ENCODE results near the gene TIGD4.

DNA sequence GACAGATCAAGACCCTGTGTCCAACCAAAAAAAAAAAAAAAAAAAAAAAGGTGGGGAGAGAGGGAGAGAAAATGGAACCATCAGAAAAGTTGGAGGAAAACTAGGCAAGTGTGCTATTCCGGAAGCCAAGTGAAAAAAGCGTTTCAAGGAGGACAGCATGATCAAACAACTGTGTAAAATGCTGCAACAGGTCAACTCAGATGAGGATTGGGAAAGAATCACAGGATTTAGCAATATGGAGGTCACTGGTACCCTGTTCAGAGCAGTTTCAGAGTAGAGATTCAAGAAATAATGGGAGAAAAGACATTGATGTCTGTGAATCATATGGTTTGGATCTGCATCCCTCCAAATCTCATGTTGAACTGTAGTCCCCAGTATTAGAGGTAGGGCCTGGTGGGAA is 47.5 kb downstream of the TIGD4 start:
- TF ChIP-seq SUZ12 (IDR thresholded peaks at IDR 0.05; ENCODE audit: low read length) = no peak
- TF ChIP-seq RNF2 (IDR thresholded peaks at IDR 0.05; ENCODE audit: borderline replicate concordance, low read depth, low read length, missing control alignments, poor library complexity, severe bottlenecking) = no peak
- TF ChIP-seq, protein P1, sequence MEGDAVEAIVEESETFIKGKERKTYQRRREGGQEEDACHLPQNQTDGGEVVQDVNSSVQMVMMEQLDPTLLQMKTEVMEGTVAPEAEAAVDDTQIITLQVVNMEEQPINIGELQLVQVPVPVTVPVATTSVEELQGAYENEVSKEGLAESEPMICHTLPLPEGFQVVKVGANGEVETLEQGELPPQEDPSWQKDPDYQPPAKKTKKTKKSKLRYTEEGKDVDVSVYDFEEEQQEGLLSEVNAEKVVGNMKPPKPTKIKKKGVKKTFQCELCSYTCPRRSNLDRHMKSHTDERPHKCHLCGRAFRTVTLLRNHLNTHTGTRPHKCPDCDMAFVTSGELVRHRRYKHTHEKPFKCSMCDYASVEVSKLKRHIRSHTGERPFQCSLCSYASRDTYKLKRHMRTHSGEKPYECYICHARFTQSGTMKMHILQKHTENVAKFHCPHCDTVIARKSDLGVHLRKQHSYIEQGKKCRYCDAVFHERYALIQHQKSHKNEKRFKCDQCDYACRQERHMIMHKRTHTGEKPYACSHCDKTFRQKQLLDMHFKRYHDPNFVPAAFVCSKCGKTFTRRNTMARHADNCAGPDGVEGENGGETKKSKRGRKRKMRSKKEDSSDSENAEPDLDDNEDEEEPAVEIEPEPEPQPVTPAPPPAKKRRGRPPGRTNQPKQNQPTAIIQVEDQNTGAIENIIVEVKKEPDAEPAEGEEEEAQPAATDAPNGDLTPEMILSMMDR (IDR thresholded peaks at IDR 0.05; ENCODE audit: control extremely low read depth in 1 of 3, insufficient read depth in 1 of 3, low read depth in 1 of 3, low read length in 3 of 3) = no peak
- TF ChIP-seq MAFK (IDR thresholded peaks at IDR 0.05; ENCODE audit: low read depth, low read length) = no peak
- TF ChIP-seq, protein P2, sequence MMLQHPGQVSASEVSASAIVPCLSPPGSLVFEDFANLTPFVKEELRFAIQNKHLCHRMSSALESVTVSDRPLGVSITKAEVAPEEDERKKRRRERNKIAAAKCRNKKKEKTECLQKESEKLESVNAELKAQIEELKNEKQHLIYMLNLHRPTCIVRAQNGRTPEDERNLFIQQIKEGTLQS (IDR thresholded peaks at IDR 0.05; ENCODE audit: insufficient read depth, low read depth, low read length) = no peak
- no peak for TF ChIP-seq JUN (IDR thresholded peaks at IDR 0.05; ENCODE audit: low read depth, low read length)
- no peak for TF ChIP-seq ASH2L (IDR thresholded peaks at IDR 0.05; ENCODE audit: low read length)
